Measurements from ENCODE around the gene NFE2L1.

DNA sequence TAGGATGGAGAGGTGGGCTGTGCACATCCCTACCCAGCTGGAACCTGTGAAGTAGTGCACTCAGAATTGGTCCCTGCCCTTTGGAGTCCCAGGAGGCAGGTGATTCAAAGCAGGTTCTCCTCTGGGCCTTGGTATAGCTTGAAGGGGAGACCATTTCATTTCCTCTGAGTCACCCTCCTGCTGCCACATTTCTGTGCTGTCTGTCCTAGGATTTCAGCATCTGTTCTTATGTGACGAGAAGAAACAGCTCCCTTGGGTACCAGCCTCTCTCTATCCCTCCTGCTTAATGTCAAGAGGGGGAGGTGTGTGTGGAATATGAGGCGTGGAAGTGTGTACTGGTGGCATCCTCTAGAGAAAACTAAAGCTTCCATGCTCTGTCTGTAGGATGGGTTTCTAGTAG is 5.0 kb upstream of the NFE2L1 start:
- TF ChIP-seq CTCF (IDR thresholded peaks at IDR 0.05; ENCODE audit: low read depth, low read length) (no peak), EZH2phosphoT487 (IDR thresholded peaks at IDR 0.05; ENCODE audit: low read depth) (no peak)

All from OCI-LY3 (cell line).